ENCODE results near the gene NISCH.

DNA sequence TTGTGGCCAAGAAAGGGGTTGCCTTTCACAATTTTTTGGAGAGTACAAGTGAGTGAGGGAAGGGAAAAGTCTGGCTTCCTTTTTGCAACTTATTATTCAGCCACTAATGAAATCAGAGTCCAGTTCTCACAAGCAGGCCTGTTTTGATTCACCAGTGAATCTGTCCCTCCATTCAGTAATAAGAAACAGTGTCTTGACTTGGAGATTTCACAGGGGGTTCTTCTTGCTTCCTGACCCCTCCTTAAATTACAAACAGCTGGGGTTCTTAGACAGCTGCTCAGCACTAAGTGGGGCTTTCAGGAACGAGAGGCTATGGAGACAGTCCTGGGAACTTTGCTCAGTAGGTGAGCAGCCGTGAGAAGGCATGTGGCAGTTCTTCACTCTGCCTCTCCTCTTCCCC, 35.0 kb upstream of the NISCH start:
- TF ChIP-seq, protein P1, sequence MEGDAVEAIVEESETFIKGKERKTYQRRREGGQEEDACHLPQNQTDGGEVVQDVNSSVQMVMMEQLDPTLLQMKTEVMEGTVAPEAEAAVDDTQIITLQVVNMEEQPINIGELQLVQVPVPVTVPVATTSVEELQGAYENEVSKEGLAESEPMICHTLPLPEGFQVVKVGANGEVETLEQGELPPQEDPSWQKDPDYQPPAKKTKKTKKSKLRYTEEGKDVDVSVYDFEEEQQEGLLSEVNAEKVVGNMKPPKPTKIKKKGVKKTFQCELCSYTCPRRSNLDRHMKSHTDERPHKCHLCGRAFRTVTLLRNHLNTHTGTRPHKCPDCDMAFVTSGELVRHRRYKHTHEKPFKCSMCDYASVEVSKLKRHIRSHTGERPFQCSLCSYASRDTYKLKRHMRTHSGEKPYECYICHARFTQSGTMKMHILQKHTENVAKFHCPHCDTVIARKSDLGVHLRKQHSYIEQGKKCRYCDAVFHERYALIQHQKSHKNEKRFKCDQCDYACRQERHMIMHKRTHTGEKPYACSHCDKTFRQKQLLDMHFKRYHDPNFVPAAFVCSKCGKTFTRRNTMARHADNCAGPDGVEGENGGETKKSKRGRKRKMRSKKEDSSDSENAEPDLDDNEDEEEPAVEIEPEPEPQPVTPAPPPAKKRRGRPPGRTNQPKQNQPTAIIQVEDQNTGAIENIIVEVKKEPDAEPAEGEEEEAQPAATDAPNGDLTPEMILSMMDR (conservative IDR thresholded peaks at IDR 0.05; ENCODE audit: low read depth, low read length), result no peak
- TF ChIP-seq EZH2phosphoT487 (IDR thresholded peaks at IDR 0.05; ENCODE audit: borderline replicate concordance, low read length), result no peak
- no peak for TF ChIP-seq EZH2 (IDR thresholded peaks at IDR 0.05; ENCODE audit: low read length, unreplicated experiment)

Measured in PC-3 (cell line).